Thymus (tissue), 11 donors: ENCODE results near the gene QSOX2. TPM values are rescaled to one million over a fixed set of nuclear protein-coding genes. Genes with fewer than 3 reads are reported as not detected.
A peak's percentile ranks its signal among the peaks of the same experiment; 100 is the strongest.
"Not testable (repeated sequence)": the region's sequence is repeated elsewhere in the genome, so short reads cannot be mapped to it uniquely, and the experiment has no call there.

Experiments used
- DNase-seq, 9 donors: peaks; one replicate each; pipeline ENCODE4 v3.0.0-alpha.2; 2013; ENCODE audit warnings: low spot score in 9 of 9, low read depth in 6 of 9, missing footprints in 1 of 9
- H3K27ac ChIP-seq, 2 donors: one replicate each; pipeline ENCODE4 v1.5.1; 2013; ENCODE audit warnings: control low read depth in 1 of 2, low read depth in 1 of 2, low read length in 1 of 2, mild to moderate bottlenecking in 1 of 2, moderate library complexity in 1 of 2
- H3K27me3 ChIP-seq, 2 donors: one replicate each; pipeline ENCODE4 v1.5.1; 2013; ENCODE audit warnings: low read length in 1 of 2; ENCODE audit not compliant: control insufficient read depth in 2 of 2, insufficient read depth in 1 of 2
- H3K36me3 ChIP-seq, 2 donors: one replicate each; pipeline ENCODE4 v1.5.1; 2013; ENCODE audit warnings: low read length in 1 of 2, mild to moderate bottlenecking in 1 of 2, moderate library complexity in 1 of 2; ENCODE audit not compliant: control insufficient read depth in 2 of 2, insufficient read depth in 2 of 2
- H3K4me1 ChIP-seq, 2 donors: one replicate each; pipeline ENCODE4 v1.5.1; 2013; ENCODE audit warnings: low read length in 2 of 2; ENCODE audit not compliant: control insufficient read depth in 2 of 2, insufficient read depth in 2 of 2
- H3K4me3 ChIP-seq, 2 donors: one replicate each; pipeline ENCODE4 v1.5.1; 2013; ENCODE audit warnings: low read length in 2 of 2, control low read depth in 1 of 2, mild to moderate bottlenecking in 1 of 2
- H3K9me3 ChIP-seq, 2 donors: one replicate each; pipeline ENCODE4 v1.5.1; 2013; ENCODE audit warnings: low read length in 1 of 2, mild to moderate bottlenecking in 1 of 2; ENCODE audit not compliant: control insufficient read depth in 2 of 2, insufficient read depth in 1 of 2
- WGBS: extraction: QIAGEN DNeasy Blood & Tissue Kit; methylation state at CpG from one replicate; pipeline ENCODE4 v1.1.7; 2013; 5-methylcytosine and 5-hydroxymethylcytosine counted together
- polyA plus RNA-seq: library from polyadenylated mRNA; stranded (reverse); fragments of 200-250 nt; gene quantifications from one replicate; pipeline ENCODE4 v1.2.3, GENCODE V29; 2013
- total RNA-seq: library from RNA; stranded (reverse); fragments of 120-200 nt; gene quantifications from one replicate; pipeline ENCODE4 v1.2.4, GENCODE V29; 2013
- donor health status: healthy.

QSOX2 gene
- total and polyA plus RNA-seq, 2 donors: 3.9 to 11.5 TPM

- Histone ChIP-seq H3K4me1 (peaks cover 4 to 10% of the 10 kb centered on the region in 2 donors), H3K27me3 (peaks cover 0 to 19% of the 10 kb centered on the region in 2 donors), H3K36me3 (no peaks in the 10 kb centered on the region), H3K4me3 (peak overlapping the region; percentile 58 to 59), H3K27ac (peak overlapping the region; percentile 59 to 72), H3K9me3 (no peaks in the 10 kb centered on the region)
- 15% methylated on average over 60 of the region's 60 CpGs for WGBS
- DNase-seq: peak in 8 of 9 donors; percentile 38 to 86 (median 65)
These were observed 21.9 kb upstream of the QSOX2 start for GRCh38 chr9:136267261-136268111.

DNA sequence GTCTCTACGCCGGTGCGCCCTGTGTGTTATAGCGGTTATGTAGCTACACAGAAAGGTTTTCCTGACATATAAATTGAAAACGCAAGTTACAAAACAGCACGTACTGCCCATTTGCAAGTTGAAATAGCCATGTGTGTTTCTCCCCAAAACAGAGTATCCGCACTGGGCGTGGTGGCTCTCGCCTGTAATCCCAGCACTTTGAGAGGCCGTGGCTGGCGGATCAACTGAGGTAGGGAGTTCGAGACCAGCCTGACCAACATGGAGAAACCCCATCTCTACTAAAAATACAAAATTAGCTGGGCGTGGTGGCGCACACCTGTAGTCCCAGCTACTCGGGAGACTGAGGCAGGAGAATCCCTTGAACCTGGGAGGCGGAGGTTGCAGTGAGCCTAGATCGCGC is 21.0 kb upstream of the QSOX2 start:
- Histone ChIP-seq H3K4me3 (peak overlapping the region in 1 of 2 donors; percentile 59), H3K4me1 (peaks cover 4 to 10% of the 10 kb centered on the region in 2 donors), H3K27me3 (peaks cover 0 to 19% of the 10 kb centered on the region in 2 donors)
- H3K9me3 ChIP-seq, H3K27ac ChIP-seq, DNase-seq, H3K36me3 ChIP-seq: not testable (repeated sequence)
- WGBS: 92% methylated on average over 18 of the region's 18 CpGs

- no peak for DNase-seq
- Histone ChIP-seq H3K27ac (no peak overlapping the region), H3K9me3 (no peaks in the 10 kb centered on the region), H3K4me3 (no peak overlapping the region), H3K27me3 (peaks cover 0 to 19% of the 10 kb centered on the region in 2 donors), H3K4me1 (peaks cover 4 to 10% of the 10 kb centered on the region in 2 donors), H3K36me3 (no peaks in the 10 kb centered on the region)
- WGBS: 97% methylated on average over 17 of the region's 17 CpGs
These were observed 20.1 kb upstream of the QSOX2 start for GRCh38 chr9:136265561-136266355.

- Histone ChIP-seq H3K27me3 (peaks cover 0 to 22% of the 10 kb centered on the region in 2 donors), H3K27ac (no peak overlapping the region), H3K4me1 (peaks cover 4 to 10% of the 10 kb centered on the region in 2 donors), H3K36me3 (no peaks in the 10 kb centered on the region), H3K4me3 (no peak overlapping the region), H3K9me3 (no peaks in the 10 kb centered on the region)
- WGBS: 83% methylated on average over 24 of the region's 24 CpGs
- no peak for DNase-seq
These were observed 19.1 kb upstream of the QSOX2 start for GRCh38 chr9:136264441-136265405.

DNA sequence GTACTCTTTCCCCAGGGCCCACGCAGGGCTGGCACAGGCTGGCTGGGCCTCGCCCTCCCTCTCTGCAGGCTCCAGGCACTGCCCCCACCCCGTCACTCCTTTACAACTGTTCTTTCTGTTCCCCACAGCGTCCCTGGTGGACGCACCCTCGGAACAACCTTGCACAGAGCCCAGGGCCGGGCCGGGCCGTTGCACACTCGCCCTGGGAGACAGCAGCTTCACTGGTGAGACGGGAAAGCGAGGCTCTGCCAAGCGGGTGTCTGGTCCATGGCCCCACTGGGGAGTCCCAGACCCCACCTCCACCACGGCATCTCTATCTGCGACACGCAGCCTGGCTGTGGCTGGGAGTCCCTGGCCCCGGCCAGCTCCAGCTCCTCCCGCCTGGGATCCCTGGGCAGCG is 18.4 kb upstream of the QSOX2 start:
- Histone ChIP-seq H3K27ac (no peak overlapping the region), H3K36me3 (no peaks in the 10 kb centered on the region), H3K4me1 (peaks cover 4 to 10% of the 10 kb centered on the region in 2 donors), H3K27me3 (peaks cover 0 to 21% of the 10 kb centered on the region in 2 donors), H3K9me3 (no peaks in the 10 kb centered on the region), H3K4me3 (no peak overlapping the region)
- 95% methylated on average over 19 of the region's 19 CpGs for WGBS
- no peak for DNase-seq

DNA sequence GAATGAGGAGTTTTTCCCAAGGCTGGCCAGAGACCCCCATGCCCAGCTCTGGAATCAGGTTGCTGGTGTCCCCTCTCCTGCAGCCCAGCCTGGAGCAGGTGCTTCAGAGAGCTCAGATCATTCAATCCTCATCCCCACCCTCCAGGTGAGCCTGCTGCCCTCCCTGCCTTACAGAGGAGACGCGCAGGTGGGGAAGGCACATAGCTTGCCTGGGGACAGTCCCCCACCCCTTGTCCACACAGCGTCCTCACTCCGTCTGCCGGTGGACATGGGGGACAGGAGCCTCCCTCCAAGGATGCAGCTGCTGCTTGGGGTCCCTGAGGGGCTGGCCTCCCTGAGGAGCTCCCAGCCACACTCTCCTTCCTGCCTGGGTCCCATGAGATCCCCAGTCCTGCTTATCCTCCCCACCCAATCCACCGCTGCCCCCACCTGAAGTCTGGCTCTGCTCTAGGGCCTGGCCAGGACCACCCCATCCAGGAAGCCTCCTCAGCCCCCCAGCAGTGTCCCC is 17.1 kb upstream of the QSOX2 start:
- Histone ChIP-seq H3K4me1 (peaks cover 4 to 5% of the 10 kb centered on the region in 2 donors), H3K4me3 (no peak overlapping the region), H3K27me3 (peaks cover 0 to 8% of the 10 kb centered on the region in 2 donors), H3K27ac (no peak overlapping the region), H3K9me3 (no peaks in the 10 kb centered on the region), H3K36me3 (no peaks in the 10 kb centered on the region)
- no peak for DNase-seq
- 92% methylated on average over 6 of the region's 6 CpGs for WGBS

GRCh38 chr9:136261686-136262430 is 16.2 kb upstream of the QSOX2 start:
- no peaks in the 10 kb centered on the region for H3K9me3 ChIP-seq
- H3K4me3 ChIP-seq: no peak overlapping the region
- no peak for DNase-seq
- H3K36me3 ChIP-seq: no peaks in the 10 kb centered on the region
- 94% methylated on average over 28 of the region's 28 CpGs for WGBS
- no peaks in the 10 kb centered on the region for H3K4me1 ChIP-seq
- H3K27me3 ChIP-seq: peaks cover 0 to 5% of the 10 kb centered on the region in 2 donors
- H3K27ac ChIP-seq: no peak overlapping the region

DNA sequence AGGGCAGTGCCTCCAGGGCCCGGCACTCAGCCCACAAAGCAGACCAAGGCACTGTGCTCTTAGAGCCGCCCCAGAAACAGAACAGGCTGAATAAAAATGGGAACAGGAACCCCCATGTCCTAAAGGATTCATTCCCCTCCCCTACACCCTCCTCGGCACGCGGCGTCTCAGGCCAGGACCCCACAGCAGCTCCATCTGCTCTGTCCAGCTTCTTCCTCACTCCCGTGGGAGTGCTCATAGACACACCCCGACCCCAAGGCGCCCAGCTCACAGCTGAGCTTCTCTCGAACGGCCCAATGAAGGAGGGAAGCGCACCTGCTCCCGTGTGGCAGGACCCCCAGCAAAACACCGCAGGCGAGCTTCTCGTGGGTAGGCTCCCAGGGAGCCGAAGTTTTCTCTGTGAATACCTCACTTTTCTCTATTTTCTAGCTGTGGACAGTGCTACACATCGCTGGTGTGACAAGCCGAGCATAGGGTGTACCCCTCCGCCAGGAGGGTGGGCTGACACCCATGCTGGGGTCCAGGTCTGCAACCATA is 15.4 kb upstream of the QSOX2 start:
- 90% methylated on average over 20 of the region's 20 CpGs for WGBS
- no peak for DNase-seq
- no peaks in the 10 kb centered on the region for H3K9me3 ChIP-seq
- no peaks in the 10 kb centered on the region for H3K36me3 ChIP-seq
- H3K27me3 ChIP-seq: peaks cover 0 to 5% of the 10 kb centered on the region in 2 donors
- no peak overlapping the region for H3K27ac ChIP-seq
- H3K4me3 ChIP-seq: no peak overlapping the region
- H3K4me1 ChIP-seq: no peaks in the 10 kb centered on the region
